Measurements from ENCODE around the gene REV1. TPM values are rescaled to one million over a fixed set of nuclear protein-coding genes. Genes with fewer than 3 reads are reported as not detected.

Gene REV1
- total and polyA plus RNA-seq, 2 of the 4 experiments (the other 2 are of a cell fraction), result 13.4 to 30.1 TPM

DNA sequence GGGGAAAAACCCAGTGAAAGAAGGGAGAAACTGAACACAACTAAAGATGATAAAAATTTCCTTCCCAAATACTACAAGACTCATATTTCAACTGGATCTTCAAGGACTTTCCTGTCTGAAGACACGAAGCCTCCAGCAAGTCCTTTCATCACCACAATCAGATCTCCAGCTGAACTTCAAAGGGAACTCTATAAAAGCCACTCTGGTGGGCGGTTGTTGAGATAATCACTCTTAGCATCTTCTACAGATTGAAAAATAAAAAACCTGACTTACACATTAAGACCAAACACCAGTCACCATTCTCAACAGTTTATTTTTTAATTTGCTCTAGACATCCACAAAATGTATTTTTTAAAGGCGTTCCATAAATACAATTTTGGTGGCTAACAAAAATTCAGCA lies 4.4 kb downstream of the REV1 start:
- Histone ChIP-seq H2BK120ac (ENCODE audit: low read depth, low read length) (no peak overlapping the region), H4K91ac (ENCODE audit: insufficient read depth, low read depth, low read length) (no peak overlapping the region), H3K4me3 (ENCODE audit: insufficient read depth, low read depth, low read length) (no peak overlapping the region), H3K18ac (ENCODE audit: low read depth, low read length) (no peak overlapping the region), H3K14ac (replicated peaks; ENCODE audit: low read depth, low read length) (no peak overlapping the region), H2BK15ac (ENCODE audit: low read depth, low read length) (no peak overlapping the region), H4K8ac (ENCODE audit: low read depth in 2 of 2, low read length in 2 of 2) (no peak overlapping the region), H2AK9ac (replicated peaks; ENCODE audit: low read depth, low read length, poor library complexity) (no peak overlapping the region), H3K79me1 (ENCODE audit: low read depth in 1 of 2, low read length in 2 of 2) (peaks cover 28 to 61% of the 10 kb centered on the region in 2 experiments), H3K56ac (ENCODE audit: extremely low read depth, insufficient read depth, low read length) (no peak overlapping the region), H3K9me1 (ENCODE audit: insufficient read depth, low read length) (peaks cover 9% of the 10 kb centered on the region), H2BK5ac (ENCODE audit: low read depth, low read length, poor library complexity, severe bottlenecking) (no peak overlapping the region), H3K27me3 (ENCODE audit: control insufficient read depth, insufficient read depth, low read length) (no peaks in the 10 kb centered on the region), H3K36me3 (ENCODE audit: control insufficient read depth, insufficient read depth, low read length) (no peaks in the 10 kb centered on the region), H4K5ac (ENCODE audit: low read depth, low read length) (no peak overlapping the region), H2BK20ac (ENCODE audit: low read depth, low read length) (no peak overlapping the region), H3K27ac (ENCODE audit: insufficient read depth, low read length) (no peak overlapping the region), H3K4ac (ENCODE audit: low read depth, low read length) (no peak overlapping the region), H2AFZ (replicated peaks; ENCODE audit: low read length, poor library complexity) (no peak overlapping the region), H3K9ac (ENCODE audit: low read depth, low read length) (no peak overlapping the region), H3K9me3 (ENCODE audit: control insufficient read depth, insufficient read depth, low read length) (no peaks in the 10 kb centered on the region), H2AK5ac (ENCODE audit: low read depth, low read length) (no peak overlapping the region), H4K20me1 (ENCODE audit: insufficient read depth, low read length) (peaks cover 58% of the 10 kb centered on the region), H3K4me1 (ENCODE audit: control insufficient read depth, insufficient read depth, low read length) (0 out of 2 replicates have a peak, but pooled peaks cover 4% of the 10 kb centered on the region), H3K23ac (ENCODE audit: low read depth, low read length) (peak overlapping the region; percentile 11; the same call in 1 of the 2 replicates), H3K4me2 (ENCODE audit: low read depth, low read length) (no peak overlapping the region)
- POLR2A ChIA-PET (ENCODE audit: unreplicated experiment), result no interaction called here
- BruUV-seq (replicated peaks), result no TSS peak
- DNase-seq (no peak), ATAC-seq (ENCODE audit: low read depth) (no peak)
- dilution Hi-C loops (cut with HindIII; ENCODE audit: low sequenced_read_pairs, unreplicated experiment) (no loop called here), intact Hi-C loops (cut with micrococcal nuclease) (no loop called here), in situ Hi-C loops (cut with MboI; ENCODE audit: low sequenced_read_pairs) (no loop called here)
- WGBS, 2 experiments (ENCODE audit: extremely low coverage in 2 of 2, insufficient read length in 1 of 2), result 40% methylated on average over 1 of the region's 3 CpGs; no CpG with 5 or more reads in 1 of the 2 experiments
- TF ChIP-seq MAZ (IDR thresholded peaks at IDR 0.05; ENCODE audit: borderline replicate concordance, low read depth, low read length), result no peak
- TF ChIP-seq SMC3 (IDR thresholded peaks at IDR 0.05; ENCODE audit: low read depth, low read length), result no peak
- no peak for TF ChIP-seq MAFK (IDR thresholded peaks at IDR 0.05; ENCODE audit: low read depth, low read length)
- TF ChIP-seq RAD21 (IDR thresholded peaks at IDR 0.05; ENCODE audit: low read length), result no peak
- TF ChIP-seq, protein P1, sequence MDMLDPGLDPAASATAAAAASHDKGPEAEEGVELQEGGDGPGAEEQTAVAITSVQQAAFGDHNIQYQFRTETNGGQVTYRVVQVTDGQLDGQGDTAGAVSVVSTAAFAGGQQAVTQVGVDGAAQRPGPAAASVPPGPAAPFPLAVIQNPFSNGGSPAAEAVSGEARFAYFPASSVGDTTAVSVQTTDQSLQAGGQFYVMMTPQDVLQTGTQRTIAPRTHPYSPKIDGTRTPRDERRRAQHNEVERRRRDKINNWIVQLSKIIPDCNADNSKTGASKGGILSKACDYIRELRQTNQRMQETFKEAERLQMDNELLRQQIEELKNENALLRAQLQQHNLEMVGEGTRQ (IDR thresholded peaks at IDR 0.05; ENCODE audit: low read depth, low read length), result no peak
- no peak for TF ChIP-seq POLR2A (IDR thresholded peaks at IDR 0.05; ENCODE audit: low read depth, low read length)
- no peak for TF ChIP-seq RCOR1 (IDR thresholded peaks at IDR 0.05; ENCODE audit: insufficient replicate concordance, low read length)
- no peak for TF ChIP-seq CHD1 (IDR thresholded peaks at IDR 0.05; ENCODE audit: low read depth, low read length)
- TF ChIP-seq, protein P2, sequence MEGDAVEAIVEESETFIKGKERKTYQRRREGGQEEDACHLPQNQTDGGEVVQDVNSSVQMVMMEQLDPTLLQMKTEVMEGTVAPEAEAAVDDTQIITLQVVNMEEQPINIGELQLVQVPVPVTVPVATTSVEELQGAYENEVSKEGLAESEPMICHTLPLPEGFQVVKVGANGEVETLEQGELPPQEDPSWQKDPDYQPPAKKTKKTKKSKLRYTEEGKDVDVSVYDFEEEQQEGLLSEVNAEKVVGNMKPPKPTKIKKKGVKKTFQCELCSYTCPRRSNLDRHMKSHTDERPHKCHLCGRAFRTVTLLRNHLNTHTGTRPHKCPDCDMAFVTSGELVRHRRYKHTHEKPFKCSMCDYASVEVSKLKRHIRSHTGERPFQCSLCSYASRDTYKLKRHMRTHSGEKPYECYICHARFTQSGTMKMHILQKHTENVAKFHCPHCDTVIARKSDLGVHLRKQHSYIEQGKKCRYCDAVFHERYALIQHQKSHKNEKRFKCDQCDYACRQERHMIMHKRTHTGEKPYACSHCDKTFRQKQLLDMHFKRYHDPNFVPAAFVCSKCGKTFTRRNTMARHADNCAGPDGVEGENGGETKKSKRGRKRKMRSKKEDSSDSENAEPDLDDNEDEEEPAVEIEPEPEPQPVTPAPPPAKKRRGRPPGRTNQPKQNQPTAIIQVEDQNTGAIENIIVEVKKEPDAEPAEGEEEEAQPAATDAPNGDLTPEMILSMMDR (conservative IDR thresholded peaks at IDR 0.05; ENCODE audit: low read depth, low read length), result no peak
- no peak for TF ChIP-seq MXI1 (IDR thresholded peaks at IDR 0.05; ENCODE audit: borderline replicate concordance, low read depth, low read length)
- no peak for TF ChIP-seq FOS (IDR thresholded peaks at IDR 0.05; ENCODE audit: low read depth, low read length)
- TF ChIP-seq RFX5 (IDR thresholded peaks at IDR 0.05; ENCODE audit: low read depth, low read length), result no peak
- no peak for TF ChIP-seq NFE2L2 (IDR thresholded peaks at IDR 0.05; ENCODE audit: low read depth, low read length)
- no peak for TF ChIP-seq BHLHE40 (IDR thresholded peaks at IDR 0.05; ENCODE audit: low read depth, low read length)
- TF ChIP-seq, protein P3, sequence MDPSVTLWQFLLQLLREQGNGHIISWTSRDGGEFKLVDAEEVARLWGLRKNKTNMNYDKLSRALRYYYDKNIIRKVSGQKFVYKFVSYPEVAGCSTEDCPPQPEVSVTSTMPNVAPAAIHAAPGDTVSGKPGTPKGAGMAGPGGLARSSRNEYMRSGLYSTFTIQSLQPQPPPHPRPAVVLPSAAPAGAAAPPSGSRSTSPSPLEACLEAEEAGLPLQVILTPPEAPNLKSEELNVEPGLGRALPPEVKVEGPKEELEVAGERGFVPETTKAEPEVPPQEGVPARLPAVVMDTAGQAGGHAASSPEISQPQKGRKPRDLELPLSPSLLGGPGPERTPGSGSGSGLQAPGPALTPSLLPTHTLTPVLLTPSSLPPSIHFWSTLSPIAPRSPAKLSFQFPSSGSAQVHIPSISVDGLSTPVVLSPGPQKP (IDR thresholded peaks at IDR 0.05; ENCODE audit: borderline replicate concordance, low read depth, low read length), result no peak
- no peak for TF ChIP-seq CEBPB (IDR thresholded peaks at IDR 0.05; ENCODE audit: low read depth, low read length)
- CTCF ChIA-PET, result no interaction called here
